Brain microvascular endothelial cell (primary cell): ENCODE results near the gene LRIT2.

Experiments
- DNase-seq: peaks from one replicate; pipeline ENCODE4 v3.0.0-alpha.2; 2020
- H3K27ac ChIP-seq: fragments of 250-450 bp; sonication (Bioruptor Pico); 2 replicates; pipeline ENCODE4 v1.5.1; 2020; ENCODE audit warnings: mild to moderate bottlenecking, moderate library complexity
- H3K27me3 ChIP-seq: fragments of 250-450 bp; sonication (Bioruptor Pico); replicated peaks from 2 replicates; pipeline ENCODE4 v1.5.1; 2020; ENCODE audit warnings: mild to moderate bottlenecking
- H3K36me3 ChIP-seq: fragments of 250-450 bp; sonication (Bioruptor Pico); replicated peaks from 2 replicates; pipeline ENCODE4 v1.5.1; 2020; ENCODE audit warnings: mild to moderate bottlenecking
- H3K4me3 ChIP-seq: 2 replicates; pipeline ENCODE4 v1.5.1; 2011; ENCODE audit warnings: low read depth, mild to moderate bottlenecking, control low read depth, low read length, moderate library complexity
- CTCF ChIP-seq: IDR thresholded peaks from 2 replicates; pipeline ENCODE4 v1.5.1; 2011; ENCODE audit warnings: low read depth, mild to moderate bottlenecking, moderate library complexity, low read length, control low read depth, inconsistent platforms; ENCODE audit errors: missing control alignments
- in situ Hi-C: cut with HindIII; loops from 2 replicates; pipeline ENCODE4 v1.10.0; 2017; ENCODE audit warnings: low sequenced_read_pairs, low pct_ligation_motif_present

Gene LRIT2

DNA sequence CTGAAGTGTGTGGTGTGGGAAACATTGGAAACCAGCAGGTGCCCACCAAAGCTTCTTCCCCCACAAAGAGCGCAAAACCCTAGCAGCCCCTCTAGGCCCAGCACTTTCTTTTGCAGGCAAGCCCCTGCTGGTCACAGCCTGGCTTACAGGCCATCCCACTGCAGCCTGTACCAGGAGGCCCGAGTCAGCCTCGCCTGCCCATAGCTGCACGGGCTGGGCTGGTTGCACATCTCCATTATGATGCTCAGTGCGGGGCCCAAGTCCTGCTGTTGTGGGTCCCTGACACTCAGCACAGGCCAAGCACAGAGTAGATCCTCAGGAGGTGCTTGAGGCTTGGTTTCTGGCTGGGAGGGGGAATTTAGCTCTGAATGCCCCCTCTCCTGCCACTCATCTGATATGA is 23.0 kb downstream of the LRIT2 start:
- TF ChIP-seq CTCF = no peak
- H3K36me3 ChIP-seq = no peaks in the 10 kb centered on the region
- in situ Hi-C loops = no loop called here
- DNase-seq = no peak
- no peak overlapping the region for H3K27ac ChIP-seq
- H3K27me3 ChIP-seq = no peaks in the 10 kb centered on the region
- no peak overlapping the region for H3K4me3 ChIP-seq

DNA sequence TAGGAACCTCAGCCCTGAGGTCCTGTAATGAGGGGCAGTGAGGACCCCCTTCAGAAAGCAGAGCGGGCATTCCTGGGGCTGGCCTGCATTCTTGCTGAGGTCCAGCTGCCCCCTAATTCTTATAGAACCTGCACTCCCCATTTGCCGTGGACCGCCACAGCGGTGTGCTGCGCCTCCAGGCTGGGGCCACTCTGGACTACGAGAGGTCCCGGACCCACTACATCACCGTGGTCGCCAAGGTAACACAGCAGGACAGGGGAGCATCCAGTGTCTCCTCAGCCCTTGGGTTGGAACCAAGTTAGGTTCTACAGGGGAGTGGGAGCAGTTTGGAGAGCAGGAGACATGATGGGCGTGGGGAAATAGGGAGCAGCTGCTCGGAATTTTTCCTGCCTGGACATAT is 23.7 kb downstream of the LRIT2 start:
- Histone ChIP-seq H3K27ac (no peak overlapping the region), H3K4me3 (no peak overlapping the region), H3K36me3 (no peaks in the 10 kb centered on the region), H3K27me3 (no peaks in the 10 kb centered on the region)
- DNase-seq = no peak
- in situ Hi-C loops = no loop called here
- TF ChIP-seq CTCF = no peak

DNA sequence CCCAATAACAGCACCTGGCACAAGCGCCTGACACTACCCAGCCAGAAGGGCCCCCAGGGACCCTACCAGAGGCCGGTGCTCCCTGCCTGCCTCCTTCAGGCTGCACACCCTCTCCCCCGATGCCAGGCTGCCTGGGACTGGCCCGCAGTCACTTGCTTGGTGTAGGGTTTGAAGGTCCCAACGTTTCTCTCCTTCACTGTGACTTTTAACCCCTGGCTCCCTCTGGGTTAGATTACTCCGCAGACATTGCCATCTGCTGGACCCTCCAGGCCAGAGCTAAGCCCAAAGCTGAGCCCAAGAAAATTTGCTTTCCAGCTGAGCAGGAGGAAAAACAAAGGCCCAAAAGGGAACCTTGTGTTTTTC is 24.1 kb downstream of the LRIT2 start:
- H3K27me3 ChIP-seq = peaks cover 2% of the 10 kb centered on the region
- in situ Hi-C loops = no loop called here
- H3K27ac ChIP-seq = no peak overlapping the region
- H3K4me3 ChIP-seq = no peak overlapping the region
- H3K36me3 ChIP-seq = no peaks in the 10 kb centered on the region
- no peak for TF ChIP-seq CTCF
- DNase-seq = no peak

DNA sequence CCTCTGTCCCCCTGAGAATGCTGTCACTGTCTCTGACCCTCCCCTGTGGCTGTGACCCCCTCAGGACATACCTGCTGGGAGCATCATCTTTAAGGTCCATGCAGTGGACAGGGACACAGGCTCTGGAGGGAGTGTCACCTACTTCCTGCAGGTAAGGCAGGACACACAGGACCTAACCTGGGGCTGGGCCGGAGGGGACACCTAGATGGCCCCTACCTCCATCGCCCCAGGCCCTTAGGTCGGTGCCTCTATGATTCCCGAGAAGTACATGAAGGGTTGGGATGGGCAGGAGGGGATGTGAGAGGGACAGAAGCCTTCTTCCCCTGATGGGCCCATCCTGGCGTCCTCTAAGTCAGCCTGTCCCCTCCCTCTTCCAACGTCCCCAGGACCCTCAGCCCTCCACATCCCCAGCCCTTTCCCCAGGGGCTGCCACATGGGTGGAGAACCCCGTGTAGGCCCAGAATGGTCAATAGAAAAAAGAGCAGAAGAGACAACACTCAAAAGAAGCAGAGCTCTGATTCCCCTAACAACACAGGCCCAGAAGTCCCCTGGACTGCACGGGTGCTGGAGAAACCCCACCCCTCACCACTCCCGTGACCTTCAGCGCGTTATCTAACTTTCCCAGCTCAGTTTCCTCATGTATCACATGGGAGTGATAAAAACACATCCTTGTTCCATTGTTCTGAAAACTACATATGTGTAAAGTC is 24.7 kb downstream of the LRIT2 start:
- Histone ChIP-seq H3K36me3 (no peaks in the 10 kb centered on the region), H3K4me3 (no peak overlapping the region), H3K27me3 (peaks cover 7% of the 10 kb centered on the region), H3K27ac (no peak overlapping the region)
- in situ Hi-C loops = no loop called here
- no peak for DNase-seq
- TF ChIP-seq CTCF = no peak

DNA sequence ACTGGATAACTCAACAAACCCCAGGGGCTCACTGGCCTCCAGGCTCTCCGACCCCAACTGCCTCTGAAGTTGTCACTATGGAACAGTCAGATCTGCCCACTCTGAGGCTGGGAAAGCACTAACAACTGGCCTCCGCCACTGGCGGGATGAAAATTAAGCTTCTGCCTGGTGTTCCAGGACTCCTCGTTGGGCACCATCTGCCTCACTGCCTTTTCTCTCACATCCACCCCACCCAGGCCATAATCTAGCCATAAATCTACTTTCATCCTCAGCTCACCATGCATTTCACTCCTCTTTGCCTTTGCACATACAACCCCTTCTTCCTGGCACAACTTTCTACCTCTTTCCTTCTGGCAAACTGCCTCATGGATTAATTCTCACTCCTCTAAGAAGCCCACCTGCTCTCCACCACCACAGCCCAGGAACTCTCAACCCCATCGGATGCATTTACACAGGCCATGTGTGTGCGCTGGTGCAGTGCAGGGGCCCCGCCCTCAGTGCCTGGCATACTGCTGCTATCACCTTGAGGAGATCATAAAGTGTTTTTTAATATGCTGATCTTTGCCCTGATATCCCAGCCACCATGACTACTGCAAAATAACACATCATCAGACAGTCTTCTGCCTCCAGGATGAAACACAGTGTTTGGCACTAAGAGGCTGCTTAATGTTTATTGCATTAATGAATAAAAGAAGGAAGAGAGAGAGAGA is 27.0 kb downstream of the LRIT2 start:
- H3K27ac ChIP-seq = no peak overlapping the region
- in situ Hi-C loops = no loop called here
- TF ChIP-seq CTCF = no peak
- no peak overlapping the region for H3K4me3 ChIP-seq
- DNase-seq = no peak
- H3K27me3 ChIP-seq = peaks cover 31% of the 10 kb centered on the region
- no peaks in the 10 kb centered on the region for H3K36me3 ChIP-seq
